Gastroesophageal sphincter (tissue), 3 donors: Measurements from ENCODE around the gene SCAF1.

Experiments
- CTCF ChIP-seq, 4 experiments: fragments of 200-600 bp in 2 of 4; fragments of 450-650 bp in 2 of 4; sonication (generic) in 1 of 4; IDR thresholded peaks; one replicate each; pipeline ENCODE4 v1.5.1; 2017 to 2019; ENCODE audit warnings: antibody characterized with exemption in 4 of 4, mild to moderate bottlenecking in 2 of 4, moderate library complexity in 2 of 4
- EP300 ChIP-seq: sonication (generic); formaldehyde crosslinking; IDR thresholded peaks from one replicate; pipeline ENCODE4 v1.6.1; 2017; ENCODE audit warnings: antibody characterized with exemption, mild to moderate bottlenecking
- POLR2A ChIP-seq, 2 donors: fragments of 450-650 bp; IDR thresholded peaks; one replicate each; pipeline ENCODE4 v1.6.1; 2017; ENCODE audit warnings: antibody characterized with exemption in 2 of 2, mild to moderate bottlenecking in 2 of 2, moderate library complexity in 1 of 2
- POLR2AphosphoS5 ChIP-seq: sonication (generic); formaldehyde crosslinking; IDR thresholded peaks from one replicate; pipeline ENCODE4 v1.6.1; 2017; ENCODE audit warnings: antibody characterized with exemption

GRCh38 chr19:49672131-49672919, 30.3 kb downstream of the SCAF1 start:
- TF ChIP-seq CTCF (IDR thresholded peaks at IDR 0.05): peak in 3 of 4 experiments; percentile 80 to 91 (median 81)
- TF ChIP-seq POLR2A (IDR thresholded peaks at IDR 0.05): no peak
- TF ChIP-seq POLR2AphosphoS5: no peak
- no peak for TF ChIP-seq EP300
